HepG2 (cell line): ENCODE data around the gene NGEF. TPM values are rescaled to one million over a fixed set of nuclear protein-coding genes. Genes with fewer than 3 reads are reported as not detected.

Experiments used
- DMAP1 ChIP-seq: IDR thresholded peaks from 2 replicates; pipeline ENCODE4 v1.6.1; 2016
- EED ChIP-seq: sonication (generic); formaldehyde crosslinking; IDR thresholded peaks from 2 replicates; pipeline ENCODE4 v1.5.0; 2020; ENCODE audit warnings: mild to moderate bottlenecking, missing genetic modification reagents
- GFI1 ChIP-seq: sonication (generic); formaldehyde crosslinking; IDR thresholded peaks from 2 replicates; pipeline ENCODE4 v1.5.0; 2020; ENCODE audit warnings: missing genetic modification reagents, mild to moderate bottlenecking, borderline replicate concordance
- HES4 ChIP-seq: sonication (generic); formaldehyde crosslinking; IDR thresholded peaks from 2 replicates; pipeline ENCODE4 v1.9.0; 2021; ENCODE audit warnings: mild to moderate bottlenecking, missing genetic modification reagents, borderline replicate concordance
- JARID2 ChIP-seq: sonication (generic); formaldehyde crosslinking; IDR thresholded peaks from 2 replicates; pipeline ENCODE4 v1.8.1; 2023; ENCODE audit warnings: missing genetic modification reagents, inconsistent platforms; ENCODE audit not compliant: insufficient replicate concordance
- MAZ ChIP-seq, 2 experiments: sonication (generic) in 1 of 2; formaldehyde crosslinking in 1 of 2; IDR thresholded peaks; 2 replicates each; pipeline versions ENCODE4 v1.5.0 to v1.6.1; 2012 to 2020; ENCODE audit warnings: low read depth in 2 of 2, mild to moderate bottlenecking in 2 of 2, borderline replicate concordance in 1 of 2, improper control_type of control experiment in 1 of 2, low read length in 1 of 2, missing genetic modification reagents in 1 of 2, moderate library complexity in 1 of 2
- POLR2G ChIP-seq: fragments of 200-400 bp; formaldehyde crosslinking; IDR thresholded peaks from 2 replicates; pipeline ENCODE4 v1.6.1; 2018; ENCODE audit warnings: mild to moderate bottlenecking, low read depth, low read length, moderate library complexity
- SIN3B ChIP-seq: fragments of 150-350 bp; IDR thresholded peaks from 2 replicates; pipeline ENCODE4 v1.6.1; 2014; ENCODE audit warnings: low read length
- ZNF331 ChIP-seq: sonication (generic); formaldehyde crosslinking; IDR thresholded peaks from 2 replicates; pipeline ENCODE4 v1.4.0; 2020; ENCODE audit warnings: missing genetic modification reagents
- polyA plus RNA-seq, 8 experiments: library from polyadenylated mRNA; depleted of rRNA in 3 of 8; stranded (reverse) in 7 of 8; unstranded in 1 of 8; fragments of >200 nt; fragmentation: Illumina TruSeq in 4 of 8; extraction: Trizol in 4 of 8; gene quantifications; 2 replicates each; pipeline versions ENCODE4 v1.2.1 to v1.2.3, GENCODE V29; 2011 to 2016; ENCODE audit warnings: low read depth in 4 of 8, missing spikeins in 1 of 8, mixed read lengths in 1 of 8; ENCODE audit not compliant: insufficient read depth in 1 of 8
- total RNA-seq, 5 experiments: library from RNA; depleted of rRNA; stranded (reverse); fragments of >200 nt; fragmentation: Illumina TruSeq; extraction: Trizol; gene quantifications; 2 replicates each; pipeline ENCODE4 v1.2.3, GENCODE V29; 2016; ENCODE audit warnings: low read depth in 1 of 5
- TF ChIP-seq, protein P1 (sequence below): sonication (generic); formaldehyde crosslinking; IDR thresholded peaks from 2 replicates; pipeline ENCODE4 v1.4.0; 2020; ENCODE audit warnings: mild to moderate bottlenecking, missing genetic modification reagents, borderline replicate concordance
- TF ChIP-seq, protein P2 (sequence below): sonication (generic); formaldehyde crosslinking; conservative IDR thresholded peaks from 2 replicates; pipeline ENCODE4 v1.8.0; 2022; ENCODE audit warnings: mild to moderate bottlenecking, moderate library complexity, missing genetic modification reagents
- TF ChIP-seq, protein P3 (sequence below): IDR thresholded peaks from 2 replicates; pipeline ENCODE4 v1.6.1; 2012; ENCODE audit warnings: low read length, improper control_type of control experiment

The NGEF gene
- total and polyA plus RNA-seq, 2 of the 13 experiments (the other 11 are each of a cell fraction or from before 2014, with no cell fraction given), result 14.4 to 36.9 TPM

GRCh38 chr2:233053928-233054784 is 41.1 kb upstream of the NGEF start (continued):
- TF ChIP-seq, protein P1, sequence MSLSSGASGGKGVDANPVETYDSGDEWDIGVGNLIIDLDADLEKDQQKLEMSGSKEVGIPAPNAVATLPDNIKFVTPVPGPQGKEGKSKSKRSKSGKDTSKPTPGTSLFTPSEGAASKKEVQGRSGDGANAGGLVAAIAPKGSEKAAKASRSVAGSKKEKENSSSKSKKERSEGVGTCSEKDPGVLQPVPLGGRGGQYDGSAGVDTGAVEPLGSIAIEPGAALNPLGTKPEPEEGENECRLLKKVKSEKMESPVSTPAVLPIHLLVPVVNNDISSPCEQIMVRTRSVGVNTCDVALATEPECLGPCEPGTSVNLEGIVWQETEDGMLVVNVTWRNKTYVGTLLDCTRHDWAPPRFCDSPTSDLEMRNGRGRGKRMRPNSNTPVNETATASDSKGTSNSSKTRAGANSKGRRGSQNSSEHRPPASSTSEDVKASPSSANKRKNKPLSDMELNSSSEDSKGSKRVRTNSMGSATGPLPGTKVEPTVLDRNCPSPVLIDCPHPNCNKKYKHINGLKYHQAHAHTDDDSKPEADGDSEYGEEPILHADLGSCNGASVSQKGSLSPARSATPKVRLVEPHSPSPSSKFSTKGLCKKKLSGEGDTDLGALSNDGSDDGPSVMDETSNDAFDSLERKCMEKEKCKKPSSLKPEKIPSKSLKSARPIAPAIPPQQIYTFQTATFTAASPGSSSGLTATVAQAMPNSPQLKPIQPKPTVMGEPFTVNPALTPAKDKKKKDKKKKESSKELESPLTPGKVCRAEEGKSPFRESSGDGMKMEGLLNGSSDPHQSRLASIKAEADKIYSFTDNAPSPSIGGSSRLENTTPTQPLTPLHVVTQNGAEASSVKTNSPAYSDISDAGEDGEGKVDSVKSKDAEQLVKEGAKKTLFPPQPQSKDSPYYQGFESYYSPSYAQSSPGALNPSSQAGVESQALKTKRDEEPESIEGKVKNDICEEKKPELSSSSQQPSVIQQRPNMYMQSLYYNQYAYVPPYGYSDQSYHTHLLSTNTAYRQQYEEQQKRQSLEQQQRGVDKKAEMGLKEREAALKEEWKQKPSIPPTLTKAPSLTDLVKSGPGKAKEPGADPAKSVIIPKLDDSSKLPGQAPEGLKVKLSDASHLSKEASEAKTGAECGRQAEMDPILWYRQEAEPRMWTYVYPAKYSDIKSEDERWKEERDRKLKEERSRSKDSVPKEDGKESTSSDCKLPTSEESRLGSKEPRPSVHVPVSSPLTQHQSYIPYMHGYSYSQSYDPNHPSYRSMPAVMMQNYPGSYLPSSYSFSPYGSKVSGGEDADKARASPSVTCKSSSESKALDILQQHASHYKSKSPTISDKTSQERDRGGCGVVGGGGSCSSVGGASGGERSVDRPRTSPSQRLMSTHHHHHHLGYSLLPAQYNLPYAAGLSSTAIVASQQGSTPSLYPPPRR (CRISPR knock-in tag), result no peak
- no peak for TF ChIP-seq MAZ (IDR thresholded peaks at IDR 0.05; ENCODE audit: borderline replicate concordance, low read depth, low read length)
- TF ChIP-seq MAZ (CRISPR knock-in tag; IDR thresholded peaks at IDR 0.05; ENCODE audit: low read depth), result no peak
- TF ChIP-seq JARID2 (CRISPR knock-in tag), result no peak
- TF ChIP-seq EED (CRISPR knock-in tag), result no peak
- TF ChIP-seq GFI1, result no peak
- TF ChIP-seq ZNF331 (CRISPR knock-in tag), result peak; percentile 42; the same call in 1 of the 2 replicates
- no peak for TF ChIP-seq HES4 (CRISPR knock-in tag)
- TF ChIP-seq, protein P2, sequence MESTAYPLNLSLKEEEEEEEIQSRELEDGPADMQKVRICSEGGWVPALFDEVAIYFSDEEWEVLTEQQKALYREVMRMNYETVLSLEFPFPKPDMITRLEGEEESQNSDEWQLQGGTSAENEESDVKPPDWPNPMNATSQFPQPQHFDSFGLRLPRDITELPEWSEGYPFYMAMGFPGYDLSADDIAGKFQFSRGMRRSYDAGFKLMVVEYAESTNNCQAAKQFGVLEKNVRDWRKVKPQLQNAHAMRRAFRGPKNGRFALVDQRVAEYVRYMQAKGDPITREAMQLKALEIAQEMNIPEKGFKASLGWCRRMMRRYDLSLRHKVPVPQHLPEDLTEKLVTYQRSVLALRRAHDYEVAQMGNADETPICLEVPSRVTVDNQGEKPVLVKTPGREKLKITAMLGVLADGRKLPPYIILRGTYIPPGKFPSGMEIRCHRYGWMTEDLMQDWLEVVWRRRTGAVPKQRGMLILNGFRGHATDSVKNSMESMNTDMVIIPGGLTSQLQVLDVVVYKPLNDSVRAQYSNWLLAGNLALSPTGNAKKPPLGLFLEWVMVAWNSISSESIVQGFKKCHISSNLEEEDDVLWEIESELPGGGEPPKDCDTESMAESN (CRISPR knock-in tag), result no peak
- no peak for TF ChIP-seq POLR2G
- no peak for TF ChIP-seq SIN3B
- TF ChIP-seq, protein P3, sequence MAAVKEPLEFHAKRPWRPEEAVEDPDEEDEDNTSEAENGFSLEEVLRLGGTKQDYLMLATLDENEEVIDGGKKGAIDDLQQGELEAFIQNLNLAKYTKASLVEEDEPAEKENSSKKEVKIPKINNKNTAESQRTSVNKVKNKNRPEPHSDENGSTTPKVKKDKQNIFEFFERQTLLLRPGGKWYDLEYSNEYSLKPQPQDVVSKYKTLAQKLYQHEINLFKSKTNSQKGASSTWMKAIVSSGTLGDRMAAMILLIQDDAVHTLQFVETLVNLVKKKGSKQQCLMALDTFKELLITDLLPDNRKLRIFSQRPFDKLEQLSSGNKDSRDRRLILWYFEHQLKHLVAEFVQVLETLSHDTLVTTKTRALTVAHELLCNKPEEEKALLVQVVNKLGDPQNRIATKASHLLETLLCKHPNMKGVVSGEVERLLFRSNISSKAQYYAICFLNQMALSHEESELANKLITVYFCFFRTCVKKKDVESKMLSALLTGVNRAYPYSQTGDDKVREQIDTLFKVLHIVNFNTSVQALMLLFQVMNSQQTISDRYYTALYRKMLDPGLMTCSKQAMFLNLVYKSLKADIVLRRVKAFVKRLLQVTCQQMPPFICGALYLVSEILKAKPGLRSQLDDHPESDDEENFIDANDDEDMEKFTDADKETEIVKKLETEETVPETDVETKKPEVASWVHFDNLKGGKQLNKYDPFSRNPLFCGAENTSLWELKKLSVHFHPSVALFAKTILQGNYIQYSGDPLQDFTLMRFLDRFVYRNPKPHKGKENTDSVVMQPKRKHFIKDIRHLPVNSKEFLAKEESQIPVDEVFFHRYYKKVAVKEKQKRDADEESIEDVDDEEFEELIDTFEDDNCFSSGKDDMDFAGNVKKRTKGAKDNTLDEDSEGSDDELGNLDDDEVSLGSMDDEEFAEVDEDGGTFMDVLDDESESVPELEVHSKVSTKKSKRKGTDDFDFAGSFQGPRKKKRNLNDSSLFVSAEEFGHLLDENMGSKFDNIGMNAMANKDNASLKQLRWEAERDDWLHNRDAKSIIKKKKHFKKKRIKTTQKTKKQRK, result no peak
- no peak for TF ChIP-seq DMAP1 (CRISPR knock-in tag)
